ENCODE results near the gene SLC25A21. TPM values are rescaled to one million over a fixed set of nuclear protein-coding genes. Genes with fewer than 3 reads are reported as not detected.
"Not testable (repeated sequence)": the region's sequence is repeated elsewhere in the genome, so short reads cannot be mapped to it uniquely, and the experiment has no call there.

SLC25A21 gene
- total and polyA plus RNA-seq, 2 experiments from 2014 or later, result 10.6 to 12.1 TPM

DNA sequence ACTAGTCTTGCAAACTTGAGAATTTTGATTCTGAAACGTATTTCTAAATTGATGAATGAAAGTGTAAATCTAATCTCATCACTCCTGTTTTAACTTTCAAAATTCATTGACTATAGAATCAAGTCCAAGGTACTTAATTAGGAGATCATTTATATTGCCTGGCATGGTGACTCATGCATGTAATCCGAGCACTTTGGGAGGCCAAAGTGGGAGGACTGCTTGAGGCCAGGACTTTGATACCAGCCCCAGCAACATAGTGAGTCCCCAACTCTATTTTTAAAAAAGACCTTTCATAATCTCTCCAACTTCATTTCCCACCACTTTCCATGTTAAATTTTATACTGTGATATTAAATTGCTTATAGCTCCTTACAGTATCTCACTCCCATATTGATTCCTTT is 22.3 kb upstream of the SLC25A21 start:
- Histone ChIP-seq H3K27ac (ENCODE audit: low read depth) (no peak overlapping the region), H3K27me3 (ENCODE audit: insufficient read depth) (0 out of 2 replicates have a peak, but pooled peaks cover 4% of the 10 kb centered on the region), H2AFZ (no peak overlapping the region), H3K36me3 (ENCODE audit: insufficient read depth) (no peaks in the 10 kb centered on the region), H3K4me3 (no peak overlapping the region), H3K79me2 (replicated peaks; ENCODE audit: insufficient read depth) (peaks cover 12% of the 10 kb centered on the region), H3K4me2 (no peak overlapping the region), H3K4me1 (ENCODE audit: insufficient read depth) (0 out of 2 replicates have a peak, but pooled peaks cover 18% of the 10 kb centered on the region), H3K9me2 (ENCODE audit: insufficient read depth) (0 out of 2 replicates have a peak, but pooled peaks cover 2% of the 10 kb centered on the region), H3F3A (replicated peaks; ENCODE audit: low read depth) (no peaks in the 10 kb centered on the region), H4K20me1 (replicated peaks; ENCODE audit: insufficient read depth) (no peaks in the 10 kb centered on the region)
- Mint-ChIP-seq H3K4me3 (no peak overlapping the region), H3K36me3 (ENCODE audit: low read depth) (no peaks in the 10 kb centered on the region), H3K27me3 (ENCODE audit: insufficient read depth, low read depth, poor library complexity) (peaks cover 7% of the 10 kb centered on the region), H3K27ac (no peak overlapping the region), H3K9me3 (no peaks in the 10 kb centered on the region; the same call in 2 of the 3 replicates), H3K4me1 (peaks cover 9% of the 10 kb centered on the region; the same call in 2 of the 3 replicates)
- no peak for ATAC-seq
- DNase-seq (ENCODE audit: low spot score), result no peak
- TF ChIP-seq, protein P1, sequence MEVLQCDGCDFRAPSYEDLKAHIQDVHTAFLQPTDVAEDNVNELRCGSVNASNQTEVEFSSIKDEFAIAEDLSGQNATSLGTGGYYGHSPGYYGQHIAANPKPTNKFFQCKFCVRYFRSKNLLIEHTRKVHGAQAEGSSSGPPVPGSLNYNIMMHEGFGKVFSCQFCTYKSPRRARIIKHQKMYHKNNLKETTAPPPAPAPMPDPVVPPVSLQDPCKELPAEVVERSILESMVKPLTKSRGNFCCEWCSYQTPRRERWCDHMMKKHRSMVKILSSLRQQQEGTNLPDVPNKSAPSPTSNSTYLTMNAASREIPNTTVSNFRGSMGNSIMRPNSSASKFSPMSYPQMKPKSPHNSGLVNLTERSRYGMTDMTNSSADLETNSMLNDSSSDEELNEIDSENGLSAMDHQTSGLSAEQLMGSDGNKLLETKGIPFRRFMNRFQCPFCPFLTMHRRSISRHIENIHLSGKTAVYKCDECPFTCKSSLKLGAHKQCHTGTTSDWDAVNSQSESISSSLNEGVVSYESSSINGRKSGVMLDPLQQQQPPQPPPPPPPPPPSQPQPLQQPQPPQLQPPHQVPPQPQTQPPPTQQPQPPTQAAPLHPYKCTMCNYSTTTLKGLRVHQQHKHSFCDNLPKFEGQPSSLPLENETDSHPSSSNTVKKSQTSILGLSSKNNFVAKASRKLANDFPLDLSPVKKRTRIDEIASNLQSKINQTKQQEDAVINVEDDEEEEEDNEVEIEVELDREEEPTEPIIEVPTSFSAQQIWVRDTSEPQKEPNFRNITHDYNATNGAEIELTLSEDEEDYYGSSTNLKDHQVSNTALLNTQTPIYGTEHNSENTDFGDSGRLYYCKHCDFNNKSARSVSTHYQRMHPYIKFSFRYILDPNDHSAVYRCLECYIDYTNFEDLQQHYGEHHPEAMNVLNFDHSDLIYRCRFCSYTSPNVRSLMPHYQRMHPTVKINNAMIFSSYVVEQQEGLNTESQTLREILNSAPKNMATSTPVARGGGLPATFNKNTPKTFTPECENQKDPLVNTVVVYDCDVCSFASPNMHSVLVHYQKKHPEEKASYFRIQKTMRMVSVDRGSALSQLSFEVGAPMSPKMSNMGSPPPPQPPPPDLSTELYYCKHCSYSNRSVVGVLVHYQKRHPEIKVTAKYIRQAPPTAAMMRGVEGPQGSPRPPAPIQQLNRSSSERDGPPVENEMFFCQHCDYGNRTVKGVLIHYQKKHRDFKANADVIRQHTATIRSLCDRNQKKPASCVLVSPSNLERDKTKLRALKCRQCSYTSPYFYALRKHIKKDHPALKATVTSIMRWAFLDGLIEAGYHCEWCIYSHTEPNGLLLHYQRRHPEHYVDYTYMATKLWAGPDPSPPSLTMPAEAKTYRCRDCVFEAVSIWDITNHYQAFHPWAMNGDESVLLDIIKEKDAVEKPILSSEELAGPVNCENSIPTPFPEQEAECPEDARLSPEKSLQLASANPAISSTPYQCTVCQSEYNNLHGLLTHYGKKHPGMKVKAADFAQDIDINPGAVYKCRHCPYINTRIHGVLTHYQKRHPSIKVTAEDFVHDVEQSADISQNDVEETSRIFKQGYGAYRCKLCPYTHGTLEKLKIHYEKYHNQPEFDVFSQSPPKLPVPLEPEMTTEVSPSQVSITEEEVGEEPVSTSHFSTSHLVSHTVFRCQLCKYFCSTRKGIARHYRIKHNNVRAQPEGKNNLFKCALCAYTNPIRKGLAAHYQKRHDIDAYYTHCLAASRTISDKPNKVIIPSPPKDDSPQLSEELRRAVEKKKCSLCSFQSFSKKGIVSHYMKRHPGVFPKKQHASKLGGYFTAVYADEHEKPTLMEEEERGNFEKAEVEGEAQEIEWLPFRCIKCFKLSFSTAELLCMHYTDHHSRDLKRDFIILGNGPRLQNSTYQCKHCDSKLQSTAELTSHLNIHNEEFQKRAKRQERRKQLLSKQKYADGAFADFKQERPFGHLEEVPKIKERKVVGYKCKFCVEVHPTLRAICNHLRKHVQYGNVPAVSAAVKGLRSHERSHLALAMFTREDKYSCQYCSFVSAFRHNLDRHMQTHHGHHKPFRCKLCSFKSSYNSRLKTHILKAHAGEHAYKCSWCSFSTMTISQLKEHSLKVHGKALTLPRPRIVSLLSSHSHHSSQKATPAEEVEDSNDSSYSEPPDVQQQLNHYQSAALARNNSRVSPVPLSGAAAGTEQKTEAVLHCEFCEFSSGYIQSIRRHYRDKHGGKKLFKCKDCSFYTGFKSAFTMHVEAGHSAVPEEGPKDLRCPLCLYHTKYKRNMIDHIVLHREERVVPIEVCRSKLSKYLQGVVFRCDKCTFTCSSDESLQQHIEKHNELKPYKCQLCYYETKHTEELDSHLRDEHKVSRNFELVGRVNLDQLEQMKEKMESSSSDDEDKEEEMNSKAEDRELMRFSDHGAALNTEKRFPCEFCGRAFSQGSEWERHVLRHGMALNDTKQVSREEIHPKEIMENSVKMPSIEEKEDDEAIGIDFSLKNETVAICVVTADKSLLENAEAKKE (CRISPR knock-in tag; IDR thresholded peaks at IDR 0.05), result no peak
- TF ChIP-seq POLR2AphosphoS5 (IDR thresholded peaks at IDR 0.05; ENCODE audit: low read depth), result no peak

DNA sequence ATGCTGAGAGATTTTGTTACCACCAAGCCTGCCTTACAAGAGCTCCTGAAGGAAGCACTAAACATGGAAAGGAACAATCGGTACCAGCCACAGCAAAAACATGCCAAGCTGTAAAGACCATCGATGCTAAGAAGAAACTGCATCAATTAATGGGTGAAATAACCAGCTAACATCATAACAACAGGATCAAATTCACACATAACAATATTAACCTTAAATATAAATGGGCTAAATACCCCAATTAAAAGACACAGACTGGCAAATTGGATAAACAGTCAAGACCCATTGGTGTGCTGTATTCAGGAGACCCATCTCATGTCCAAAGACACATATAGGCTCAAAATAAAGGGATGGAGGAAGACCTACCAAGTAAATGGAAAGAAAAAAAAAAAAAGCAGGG is 17.3 kb upstream of the SLC25A21 start:
- DNase-seq (ENCODE audit: low spot score); H4K20me1 ChIP-seq (replicated peaks; ENCODE audit: insufficient read depth); H3K9me3 Mint-ChIP-seq; H3K27ac ChIP-seq (ENCODE audit: low read depth); H3K36me3 ChIP-seq (ENCODE audit: insufficient read depth); H3F3A ChIP-seq (replicated peaks; ENCODE audit: low read depth); H3K27me3 Mint-ChIP-seq (ENCODE audit: insufficient read depth, low read depth, poor library complexity); H3K4me1 ChIP-seq (ENCODE audit: insufficient read depth); H3K27ac Mint-ChIP-seq; H3K4me1 Mint-ChIP-seq; H3K4me3 Mint-ChIP-seq; H3K79me2 ChIP-seq (replicated peaks; ENCODE audit: insufficient read depth); ATAC-seq; H3K4me3 ChIP-seq; H2AFZ ChIP-seq; H3K36me3 Mint-ChIP-seq (ENCODE audit: low read depth); H3K27me3 ChIP-seq (ENCODE audit: insufficient read depth); H3K9me2 ChIP-seq (ENCODE audit: insufficient read depth); H3K4me2 ChIP-seq: not testable (repeated sequence)

Data from GM23338 (cell line).